HUES64 (cell line): ENCODE results near the gene CYTH4.

Experiments used
- H3K27ac ChIP-seq: 2 replicates; pipeline ENCODE4 v1.7.0; 2013; ENCODE audit warnings: low read depth, low read length, inconsistent platforms
- H3K27me3 ChIP-seq: 2 replicates; pipeline ENCODE4 v1.6.1; 2013; ENCODE audit warnings: mild to moderate bottlenecking, low read length; ENCODE audit not compliant: insufficient read depth
- H3K36me3 ChIP-seq: 2 replicates; pipeline ENCODE4 v1.6.1; 2013; ENCODE audit warnings: mild to moderate bottlenecking, low read length; ENCODE audit not compliant: insufficient read depth
- H3K4me1 ChIP-seq: 2 replicates; pipeline ENCODE4 v1.6.1; 2013; ENCODE audit warnings: mild to moderate bottlenecking, low read length, moderate library complexity; ENCODE audit not compliant: insufficient read depth
- H3K4me3 ChIP-seq: 2 replicates; pipeline ENCODE4 v1.5.1; 2013; ENCODE audit warnings: mild to moderate bottlenecking, low read length, moderate library complexity
- H3K9ac ChIP-seq: 2 replicates; pipeline ENCODE4 v1.6.1; 2013; ENCODE audit warnings: mild to moderate bottlenecking, low read depth, low read length
- H3K9me3 ChIP-seq: 2 replicates; pipeline ENCODE4 v1.6.1; 2013; ENCODE audit warnings: low read depth, low read length; ENCODE audit not compliant: insufficient read depth
- WGBS: fragments of 150-250, 120-280 bp; methylation state at CpG from one replicate; pipeline ENCODE4 v1.1.7; 2013; ENCODE audit warnings: missing lambda C conversion rate; 5-methylcytosine and 5-hydroxymethylcytosine counted together

The CYTH4 gene

DNA sequence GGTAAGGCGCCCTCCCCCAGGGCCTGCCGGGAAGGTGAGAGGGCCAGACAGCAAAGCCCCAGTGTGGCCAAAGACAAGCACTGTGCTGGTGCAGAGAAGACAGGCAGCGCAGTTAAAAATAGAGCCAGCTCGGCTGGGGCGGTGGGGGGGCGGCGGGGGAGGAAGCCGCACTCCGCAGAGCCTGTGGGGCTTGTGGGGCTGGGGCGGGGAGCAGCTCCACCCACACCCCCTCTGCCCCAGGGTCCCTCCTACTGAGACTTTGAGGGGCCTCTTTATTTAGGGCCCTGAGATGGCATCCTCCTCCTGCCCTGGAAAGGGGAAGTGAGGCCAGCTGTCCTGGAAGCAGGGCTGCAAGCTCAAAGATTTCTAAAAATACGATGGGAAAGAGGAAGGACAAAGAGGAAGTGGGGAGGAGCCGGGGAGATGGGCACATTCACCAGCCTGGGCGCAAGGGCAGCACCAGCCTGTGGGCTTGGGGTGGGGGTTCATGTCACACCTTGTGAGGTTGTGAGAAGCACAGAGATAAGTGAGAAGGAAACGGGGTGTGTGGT, 2.6 kb downstream of the CYTH4 start:
- Histone ChIP-seq H3K9me3 (no peaks in the 10 kb centered on the region), H3K4me1 (peaks cover 16% of the 10 kb centered on the region), H3K27ac (no peak overlapping the region), H3K36me3 (no peaks in the 10 kb centered on the region), H3K27me3 (no peaks in the 10 kb centered on the region), H3K9ac (no peak overlapping the region), H3K4me3 (no peak overlapping the region)
- WGBS, result 50% methylated on average over 14 of the region's 14 CpGs

DNA sequence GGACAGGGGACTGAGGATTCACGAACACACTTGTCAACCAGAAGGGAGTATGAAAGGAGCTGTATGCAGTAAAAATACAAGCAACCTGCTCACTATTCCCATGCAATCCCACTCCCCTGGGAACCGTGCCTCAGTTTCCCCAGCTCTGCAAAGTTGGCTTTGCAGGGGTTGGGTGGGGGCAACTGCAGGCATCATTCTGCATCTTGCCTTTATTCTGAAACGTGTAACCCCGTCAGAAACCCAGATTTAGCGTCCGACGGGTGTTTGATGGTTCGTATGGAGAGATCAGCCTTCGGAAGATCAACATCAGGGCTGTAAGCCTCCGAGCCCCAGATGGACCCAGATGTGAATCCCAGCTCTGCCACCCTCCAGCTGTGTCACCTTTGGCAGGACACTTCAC, 3.6 kb downstream of the CYTH4 start:
- Histone ChIP-seq H3K27ac (no peak overlapping the region), H3K4me1 (peaks cover 16% of the 10 kb centered on the region), H3K36me3 (no peaks in the 10 kb centered on the region), H3K9me3 (no peaks in the 10 kb centered on the region), H3K27me3 (no peaks in the 10 kb centered on the region), H3K9ac (no peak overlapping the region), H3K4me3 (no peak overlapping the region)
- WGBS, result 93% methylated on average over 10 of the region's 10 CpGs

DNA sequence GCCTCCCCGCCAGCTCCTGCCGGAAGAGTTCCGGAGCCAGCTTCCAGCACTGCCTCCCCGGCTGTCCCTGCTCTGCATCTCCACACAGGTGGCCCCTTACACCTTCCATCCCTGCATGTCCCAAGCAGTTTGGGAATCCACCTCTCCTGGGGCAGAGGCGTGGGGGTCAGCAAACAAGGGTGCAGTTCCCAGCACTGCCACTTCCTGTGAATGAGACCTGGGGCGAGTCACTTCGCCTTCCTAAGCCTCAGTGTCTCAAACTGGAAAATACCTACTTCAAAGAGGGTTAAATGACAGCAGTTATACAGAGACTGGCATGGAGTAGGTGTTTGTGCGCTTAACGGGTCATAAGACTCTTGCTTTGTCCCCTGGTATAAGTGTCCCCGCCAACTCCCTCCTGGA, 5.2 kb downstream of the CYTH4 start:
- Histone ChIP-seq H3K27ac (no peak overlapping the region), H3K36me3 (no peaks in the 10 kb centered on the region), H3K4me1 (peaks cover 16% of the 10 kb centered on the region), H3K27me3 (no peaks in the 10 kb centered on the region), H3K4me3 (no peak overlapping the region), H3K9ac (no peak overlapping the region), H3K9me3 (no peaks in the 10 kb centered on the region)
- 89% methylated on average over 10 of the region's 10 CpGs for WGBS

DNA sequence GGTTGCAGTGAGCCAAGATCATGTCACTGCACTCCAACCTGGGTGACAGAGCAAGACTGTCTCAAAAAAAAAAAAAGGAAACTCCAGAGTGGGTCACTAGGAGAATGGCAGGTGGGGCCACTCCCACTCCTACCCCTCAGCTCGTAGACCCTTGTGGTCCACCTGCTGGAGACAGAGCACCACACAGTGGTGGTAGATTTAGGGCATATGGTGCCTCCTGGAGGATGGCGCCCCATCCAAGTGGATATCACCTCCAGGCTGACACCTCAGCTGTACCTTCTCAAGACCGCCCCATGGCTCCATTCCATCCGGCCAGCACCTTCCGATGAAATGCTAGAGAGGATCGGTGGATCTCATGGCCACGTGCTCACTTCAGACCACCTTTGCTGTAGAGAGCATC, 6.2 kb downstream of the CYTH4 start:
- 94% methylated on average over 7 of the region's 7 CpGs for WGBS
- H3K9ac ChIP-seq, result no peak overlapping the region

DNA sequence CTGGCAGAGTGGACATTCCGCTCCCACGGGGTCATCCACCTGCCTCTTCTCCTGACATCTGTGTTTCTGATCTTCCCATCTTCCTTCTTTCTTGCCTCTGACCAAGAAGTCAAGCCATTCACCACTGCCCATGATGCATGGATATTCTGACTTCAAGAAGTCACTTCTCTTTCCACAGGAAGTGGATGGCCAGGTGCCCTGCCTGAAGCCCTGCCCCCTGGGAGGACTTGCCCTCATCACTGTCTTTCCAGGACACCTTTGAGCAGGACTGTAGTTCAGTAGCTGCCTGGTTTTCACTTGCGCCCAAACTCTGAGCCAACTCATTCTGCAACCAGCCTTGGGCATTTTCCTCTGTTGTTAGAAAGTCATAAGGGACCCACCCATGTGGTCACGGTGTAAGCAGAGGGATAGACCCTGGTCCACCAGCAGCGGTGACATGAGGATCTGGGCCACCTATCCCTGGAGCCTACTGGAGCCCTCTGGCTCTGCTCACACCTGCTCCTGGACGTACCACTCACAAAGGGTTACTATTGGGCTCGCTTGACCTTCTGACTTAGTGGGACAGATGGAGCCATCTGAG, 6.9 kb downstream of the CYTH4 start:
- Histone ChIP-seq H3K4me3 (no peak overlapping the region), H3K27me3 (no peaks in the 10 kb centered on the region), H3K9ac (no peak overlapping the region), H3K4me1 (peaks cover 8% of the 10 kb centered on the region), H3K27ac (no peak overlapping the region), H3K9me3 (no peaks in the 10 kb centered on the region), H3K36me3 (no peaks in the 10 kb centered on the region)
- WGBS, result 94% methylated on average over 7 of the region's 7 CpGs

More for the DNA sequence above, 6.2 kb downstream of the CYTH4 start:
- peaks cover 15% of the 10 kb centered on the region for H3K4me1 ChIP-seq
- H3K4me3 ChIP-seq, result no peak overlapping the region
- H3K36me3 ChIP-seq, result no peaks in the 10 kb centered on the region
- no peaks in the 10 kb centered on the region for H3K27me3 ChIP-seq
- no peak overlapping the region for H3K27ac ChIP-seq
- no peaks in the 10 kb centered on the region for H3K9me3 ChIP-seq

DNA sequence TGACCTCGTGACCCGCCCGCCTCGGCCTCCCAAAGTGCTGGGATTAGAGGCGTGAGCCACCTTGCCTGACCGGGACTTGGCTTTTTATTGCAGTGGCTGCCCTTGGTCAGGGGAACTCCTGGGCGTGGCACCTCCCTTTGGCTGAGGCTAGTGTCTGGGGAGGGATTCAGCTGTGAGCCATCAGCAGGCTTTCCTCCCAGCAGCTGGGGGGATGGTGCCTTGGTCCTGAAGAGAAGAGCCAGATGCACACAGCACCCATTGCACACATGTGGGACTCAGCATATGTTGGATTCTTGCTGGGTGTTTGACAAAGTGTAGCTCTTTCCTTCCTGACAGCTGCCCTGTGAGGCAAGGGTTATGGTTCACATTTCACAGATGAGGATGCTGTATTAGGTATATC, 8.4 kb downstream of the CYTH4 start:
- Histone ChIP-seq H3K27me3 (no peaks in the 10 kb centered on the region), H3K9ac (no peak overlapping the region), H3K27ac (no peak overlapping the region), H3K36me3 (no peaks in the 10 kb centered on the region), H3K4me3 (no peak overlapping the region), H3K9me3 (no peaks in the 10 kb centered on the region), H3K4me1 (no peaks in the 10 kb centered on the region)
- 83% methylated on average over 7 of the region's 7 CpGs for WGBS

DNA sequence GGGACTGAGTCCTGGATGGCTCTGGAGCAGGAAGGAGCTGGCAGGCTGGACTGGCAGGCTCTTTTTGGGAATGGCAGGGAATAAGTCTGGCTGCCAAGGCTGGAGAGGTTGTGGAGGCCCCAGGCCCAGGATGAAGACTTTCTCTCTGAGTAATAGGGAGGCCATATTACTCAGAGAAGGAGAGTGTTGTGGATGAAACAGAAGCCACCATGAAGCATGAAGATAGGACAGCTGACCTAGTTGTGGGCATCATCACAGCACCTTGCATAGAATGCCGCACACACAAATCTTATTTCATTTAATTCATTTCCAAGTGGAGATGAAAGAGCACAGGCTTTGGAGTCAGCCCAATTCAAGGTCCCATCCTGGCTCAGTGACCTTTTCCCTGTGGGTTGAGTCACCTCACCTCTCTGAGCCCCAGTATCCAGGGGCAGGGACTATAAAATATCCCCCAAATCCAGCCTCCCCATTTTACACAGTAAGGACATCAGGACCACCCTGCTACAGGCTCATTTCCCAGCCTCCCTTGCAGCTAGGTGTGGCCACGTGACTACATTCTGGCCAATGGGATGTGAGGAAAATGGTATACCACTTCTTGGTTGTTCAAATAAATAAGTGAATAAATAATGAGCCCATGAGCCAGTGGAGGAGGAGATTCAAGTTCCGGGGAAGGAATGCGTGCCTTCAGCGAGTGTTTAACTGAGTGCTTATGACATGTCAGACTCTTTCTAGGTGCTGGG, 9.4 kb downstream of the CYTH4 start:
- H3K27ac ChIP-seq, result no peak overlapping the region
- H3K4me3 ChIP-seq, result no peak overlapping the region
- H3K9ac ChIP-seq, result no peak overlapping the region
- H3K4me1 ChIP-seq, result no peaks in the 10 kb centered on the region
- no peaks in the 10 kb centered on the region for H3K27me3 ChIP-seq
- 94% methylated on average over 5 of the region's 5 CpGs for WGBS
- H3K9me3 ChIP-seq, result no peaks in the 10 kb centered on the region
- no peaks in the 10 kb centered on the region for H3K36me3 ChIP-seq

DNA sequence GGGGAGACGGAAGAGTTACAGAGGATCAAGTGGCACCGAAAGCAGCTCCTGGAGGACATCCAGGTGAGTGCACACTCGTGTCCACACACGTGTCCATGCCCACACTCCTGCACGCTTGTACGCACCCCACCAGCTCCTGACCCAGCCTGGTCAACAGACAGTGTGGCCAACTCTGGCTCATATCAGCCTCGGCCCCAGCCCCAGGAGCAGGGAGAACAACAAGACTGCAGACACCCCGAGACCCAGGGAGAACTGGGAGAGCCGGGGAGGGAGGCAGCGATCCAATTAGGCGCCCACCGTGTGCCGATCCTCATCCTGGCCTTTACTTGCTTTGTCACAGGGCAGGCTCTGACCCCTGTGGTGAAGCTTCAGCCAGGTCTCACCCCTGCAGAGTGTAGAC, 10.3 kb downstream of the CYTH4 start:
- no peaks in the 10 kb centered on the region for H3K9me3 ChIP-seq
- no peaks in the 10 kb centered on the region for H3K27me3 ChIP-seq
- H3K4me1 ChIP-seq, result no peaks in the 10 kb centered on the region
- H3K4me3 ChIP-seq, result no peak overlapping the region
- H3K36me3 ChIP-seq, result no peaks in the 10 kb centered on the region
- no peak overlapping the region for H3K27ac ChIP-seq
- no peak overlapping the region for H3K9ac ChIP-seq
- WGBS, result 88% methylated on average over 13 of the region's 13 CpGs

DNA sequence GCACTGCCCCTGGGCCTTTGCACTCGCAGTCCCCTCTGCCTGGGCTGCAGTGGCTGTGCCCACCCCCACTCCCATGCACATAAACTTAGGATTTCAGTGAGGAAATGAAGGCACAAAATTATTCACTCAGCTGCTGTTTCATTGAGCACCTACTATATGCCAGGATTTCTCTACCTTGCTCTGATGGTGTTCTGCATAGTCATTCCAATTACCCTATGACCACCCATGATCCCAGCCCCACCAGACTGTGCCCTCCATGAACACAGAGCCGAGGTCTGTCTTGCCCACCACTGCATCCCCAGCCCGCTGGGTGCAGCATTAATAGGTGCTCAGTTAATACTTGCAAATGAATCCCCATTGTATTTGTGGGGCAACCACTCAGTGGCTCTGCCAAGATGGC, 10.9 kb downstream of the CYTH4 start:
- H3K27ac ChIP-seq, result no peak overlapping the region
- no peaks in the 10 kb centered on the region for H3K9me3 ChIP-seq
- H3K36me3 ChIP-seq, result no peaks in the 10 kb centered on the region
- H3K27me3 ChIP-seq, result no peaks in the 10 kb centered on the region
- 88% methylated on average over 3 of the region's 3 CpGs for WGBS
- H3K4me3 ChIP-seq, result no peak overlapping the region
- no peaks in the 10 kb centered on the region for H3K4me1 ChIP-seq
- H3K9ac ChIP-seq, result no peak overlapping the region

DNA sequence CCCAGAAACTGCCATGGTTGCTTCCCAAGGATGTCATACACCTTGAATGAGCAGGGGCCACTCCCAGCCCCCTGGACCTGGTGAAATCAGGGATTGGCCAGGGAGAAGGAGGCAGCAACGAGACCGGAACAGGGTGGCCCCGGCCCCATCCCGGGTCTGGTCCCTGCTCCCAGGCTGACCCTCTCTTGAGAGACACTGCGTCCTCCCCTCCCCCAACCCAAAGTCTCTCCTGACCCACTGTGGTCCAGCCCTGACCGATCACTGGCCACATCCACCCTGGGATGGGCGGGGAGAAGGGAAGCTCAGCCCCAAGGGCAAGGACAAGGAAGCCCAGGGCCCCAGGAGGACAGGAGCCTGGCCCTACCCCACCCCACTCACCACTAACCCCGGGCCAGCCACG, 12.4 kb downstream of the CYTH4 start:
- H3K9me3 ChIP-seq, result no peaks in the 10 kb centered on the region
- no peak overlapping the region for H3K27ac ChIP-seq
- WGBS, result 83% methylated on average over 9 of the region's 9 CpGs
- H3K27me3 ChIP-seq, result no peaks in the 10 kb centered on the region
- H3K9ac ChIP-seq, result no peak overlapping the region
- H3K4me1 ChIP-seq, result no peaks in the 10 kb centered on the region
- no peaks in the 10 kb centered on the region for H3K36me3 ChIP-seq
- H3K4me3 ChIP-seq, result no peak overlapping the region

DNA sequence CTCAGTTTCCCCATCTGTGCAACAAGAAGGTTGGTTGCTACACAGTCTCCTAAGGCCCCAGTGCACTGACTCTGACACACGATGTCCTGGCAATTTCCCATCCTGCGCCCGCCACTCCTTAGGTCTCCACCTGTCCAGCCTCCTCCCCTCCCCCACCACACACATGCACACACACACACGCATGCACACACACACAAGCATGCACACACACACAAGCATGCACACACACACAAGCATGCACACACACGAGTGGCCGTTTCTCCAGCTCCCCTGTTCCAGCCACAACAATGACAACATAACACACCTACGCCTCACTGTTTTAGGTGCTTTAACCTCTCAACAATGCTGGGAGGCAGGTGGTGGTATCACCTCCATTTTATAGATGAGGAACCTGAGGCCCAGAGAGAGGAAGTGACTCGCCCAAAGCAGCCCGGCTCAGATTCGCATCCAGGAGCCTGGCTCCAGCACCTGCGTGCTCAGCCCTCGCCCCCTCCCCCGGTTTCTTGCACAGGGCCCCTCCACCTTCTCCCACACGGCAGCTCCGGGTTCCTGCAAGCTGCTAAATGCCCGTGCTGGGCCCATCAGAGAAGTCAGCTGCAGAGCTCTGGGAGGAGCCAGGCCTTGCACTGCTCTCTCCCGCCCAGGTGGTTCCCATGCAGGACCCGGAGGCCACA, 13.0 kb downstream of the CYTH4 start:
- no peak overlapping the region for H3K9ac ChIP-seq
- H3K9me3 ChIP-seq, result no peaks in the 10 kb centered on the region
- H3K27me3 ChIP-seq, result no peaks in the 10 kb centered on the region
- H3K36me3 ChIP-seq, result no peaks in the 10 kb centered on the region
- H3K4me1 ChIP-seq, result no peaks in the 10 kb centered on the region
- no peak overlapping the region for H3K27ac ChIP-seq
- H3K4me3 ChIP-seq, result no peak overlapping the region
- 74% methylated on average over 18 of the region's 18 CpGs for WGBS
